Measurements from ENCODE around the gene TAF3. TPM values are rescaled to one million over a fixed set of nuclear protein-coding genes. Genes with fewer than 3 reads are reported as not detected.

Gene TAF3
- total RNA-seq, 1 experiment from 2014 or later: 14.5 TPM

- no peak for DNase-seq
- intact Hi-C loops (cut with micrococcal nuclease; ENCODE audit: unreplicated experiment): loop anchor here (5.0 to 10.0 kb wide), 2 partner anchors 175 to 707 kb away; no protein-coding TSS in a partner anchor
- Mint-ChIP-seq H3K4me3 (ENCODE audit: low read depth, unreplicated experiment) (no peak overlapping the region), H3K27me3 (ENCODE audit: unreplicated experiment) (peaks cover 74% of the 10 kb centered on the region), H3K9me3 (ENCODE audit: low read depth, unreplicated experiment) (no peaks in the 10 kb centered on the region), H3K36me3 (ENCODE audit: insufficient read depth, unreplicated experiment) (peaks cover 33% of the 10 kb centered on the region), H3K4me1 (ENCODE audit: low read depth, unreplicated experiment) (peaks cover 29% of the 10 kb centered on the region), H3K27ac (ENCODE audit: unreplicated experiment) (no peak overlapping the region)
- CTCF ChIA-PET: no interaction called here
- BruUV-seq (replicated peaks): no TSS peak
- no peak for TF ChIP-seq CTCF (IDR thresholded peaks at IDR 0.05; ENCODE audit: unreplicated experiment)
Observed at GRCh38 chr10:8047452-8048280, 229.4 kb downstream of the TAF3 start.

- CTCF ChIA-PET: no interaction called here
- no peak for DNase-seq
Observed at GRCh38 chr10:8048281-8049008, 230.1 kb downstream of the TAF3 start.

GRCh38 chr10:8049045-8049864, 230.9 kb downstream of the TAF3 start:
- intact Hi-C loops (cut with micrococcal nuclease; ENCODE audit: unreplicated experiment): loop anchor here (5.0 to 10.0 kb wide), 2 partner anchors 177 to 706 kb away; no protein-coding TSS in a partner anchor
- peak overlapping the region; percentile 31 for H3K27ac Mint-ChIP-seq (ENCODE audit: unreplicated experiment)

More at GRCh38 chr10:8048281-8049008, 230.1 kb downstream of the TAF3 start:
- Mint-ChIP-seq H3K36me3 (ENCODE audit: insufficient read depth, unreplicated experiment) (peaks cover 37% of the 10 kb centered on the region), H3K9me3 (ENCODE audit: low read depth, unreplicated experiment) (no peaks in the 10 kb centered on the region), H3K27ac (ENCODE audit: unreplicated experiment) (peak overlapping the region; percentile 31), H3K4me1 (ENCODE audit: low read depth, unreplicated experiment) (peaks cover 34% of the 10 kb centered on the region), H3K4me3 (ENCODE audit: low read depth, unreplicated experiment) (peak overlapping the region; percentile 86), H3K27me3 (ENCODE audit: unreplicated experiment) (peaks cover 72% of the 10 kb centered on the region)
- intact Hi-C loops (cut with micrococcal nuclease; ENCODE audit: unreplicated experiment): loop anchor here (5.0 to 10.0 kb wide), 2 partner anchors 176 to 706 kb away; no protein-coding TSS in a partner anchor
- no peak for TF ChIP-seq CTCF (IDR thresholded peaks at IDR 0.05; ENCODE audit: unreplicated experiment)
- no TSS peak for BruUV-seq (replicated peaks)

More at GRCh38 chr10:8049045-8049864, 230.9 kb downstream of the TAF3 start:
- no TSS peak for BruUV-seq (replicated peaks)
- peaks cover 64% of the 10 kb centered on the region for H3K27me3 Mint-ChIP-seq (ENCODE audit: unreplicated experiment)
- no peak for TF ChIP-seq CTCF (IDR thresholded peaks at IDR 0.05; ENCODE audit: unreplicated experiment)
- CTCF ChIA-PET: interaction anchor here (0.5 to 0.6 kb wide), 2 partner anchors 22 to 574 kb away, joined by 3 read pairs; no protein-coding TSS in a partner anchor
- H3K36me3 Mint-ChIP-seq (ENCODE audit: insufficient read depth, unreplicated experiment): peaks cover 45% of the 10 kb centered on the region
- H3K4me1 Mint-ChIP-seq (ENCODE audit: low read depth, unreplicated experiment): peaks cover 32% of the 10 kb centered on the region
- DNase-seq: peak; percentile 33
- peak overlapping the region; percentile 86 for H3K4me3 Mint-ChIP-seq (ENCODE audit: low read depth, unreplicated experiment)
- no peaks in the 10 kb centered on the region for H3K9me3 Mint-ChIP-seq (ENCODE audit: low read depth, unreplicated experiment)

Measured in Calu3 (cell line).